Measurements from ENCODE around the gene HACD3. TPM values are rescaled to one million over a fixed set of nuclear protein-coding genes. Genes with fewer than 3 reads are reported as not detected.

Gene HACD3
- total RNA-seq, 1 donor from 2014 or later, result 47.9 TPM

GRCh38 chr15:65621638-65622037, 91.4 kb downstream of the HACD3 start, which contains the start of gene SLC24A1:
Gene SLC24A1, plus strand, starts transcription at chr15:65621938. Its CDS starts 2,143 bp downstream, at chr15:65624081.
- TF ChIP-seq, protein P1, sequence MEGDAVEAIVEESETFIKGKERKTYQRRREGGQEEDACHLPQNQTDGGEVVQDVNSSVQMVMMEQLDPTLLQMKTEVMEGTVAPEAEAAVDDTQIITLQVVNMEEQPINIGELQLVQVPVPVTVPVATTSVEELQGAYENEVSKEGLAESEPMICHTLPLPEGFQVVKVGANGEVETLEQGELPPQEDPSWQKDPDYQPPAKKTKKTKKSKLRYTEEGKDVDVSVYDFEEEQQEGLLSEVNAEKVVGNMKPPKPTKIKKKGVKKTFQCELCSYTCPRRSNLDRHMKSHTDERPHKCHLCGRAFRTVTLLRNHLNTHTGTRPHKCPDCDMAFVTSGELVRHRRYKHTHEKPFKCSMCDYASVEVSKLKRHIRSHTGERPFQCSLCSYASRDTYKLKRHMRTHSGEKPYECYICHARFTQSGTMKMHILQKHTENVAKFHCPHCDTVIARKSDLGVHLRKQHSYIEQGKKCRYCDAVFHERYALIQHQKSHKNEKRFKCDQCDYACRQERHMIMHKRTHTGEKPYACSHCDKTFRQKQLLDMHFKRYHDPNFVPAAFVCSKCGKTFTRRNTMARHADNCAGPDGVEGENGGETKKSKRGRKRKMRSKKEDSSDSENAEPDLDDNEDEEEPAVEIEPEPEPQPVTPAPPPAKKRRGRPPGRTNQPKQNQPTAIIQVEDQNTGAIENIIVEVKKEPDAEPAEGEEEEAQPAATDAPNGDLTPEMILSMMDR (IDR thresholded peaks at IDR 0.05), result no peak
- Histone ChIP-seq H3K36me3 (peaks cover 19% of the 10 kb centered on the region), H3K4me1 (no peaks in the 10 kb centered on the region), H3K27ac (no peak within 1 kb of the TSS), H3K4me3 (no peak within 1 kb of the TSS), H3K9me3 (no peaks in the 10 kb centered on the region), H3K27me3 (ENCODE audit: low read depth) (no peaks in the 10 kb centered on the region)
- DNase-seq (no peak), ATAC-seq (no peak)
- intact Hi-C loops (cut with DNase I), result no loop called here

- ATAC-seq (no peak), DNase-seq (no peak)
- intact Hi-C loops (cut with DNase I), result no loop called here
- H3K36me3 ChIP-seq, result peaks cover 19% of the 10 kb centered on the region
- H3K4me3 ChIP-seq, result no peak overlapping the region
- no peaks in the 10 kb centered on the region for H3K4me1 ChIP-seq
- no peak overlapping the region for H3K27ac ChIP-seq
- TF ChIP-seq, protein P1 (IDR thresholded peaks at IDR 0.05), result no peak
- no peaks in the 10 kb centered on the region for H3K27me3 ChIP-seq (ENCODE audit: low read depth)
- no peaks in the 10 kb centered on the region for H3K9me3 ChIP-seq
Observed at GRCh38 chr15:65623103-65623502, 92.8 kb downstream of the HACD3 start.

GRCh38 chr15:65626856-65627255, 96.6 kb downstream of the HACD3 start:
- intact Hi-C loops (cut with DNase I), result no loop called here
- no peak for DNase-seq
- Histone ChIP-seq H3K4me3 (no peak overlapping the region), H3K9me3 (no peaks in the 10 kb centered on the region), H3K27ac (no peak overlapping the region), H3K27me3 (ENCODE audit: low read depth) (no peaks in the 10 kb centered on the region), H3K36me3 (peaks cover 19% of the 10 kb centered on the region), H3K4me1 (no peaks in the 10 kb centered on the region)
- no peak for ATAC-seq
- TF ChIP-seq, protein P1 (IDR thresholded peaks at IDR 0.05), result no peak

Other genes with a start within 250 kb of the HACD3 start
- gene PARP16, start 243.6 kb upstream of the HACD3 start, total RNA-seq, result 8.8 TPM
- gene RNU5A-1, start 234.4 kb upstream of the HACD3 start, total RNA-seq, result not detected
- gene RNU5B-1, start 225.8 kb upstream of the HACD3 start, total RNA-seq, result 47.6 TPM
- gene IGDCC3, start 152.5 kb upstream of the HACD3 start, total RNA-seq, result not detected
- 3.6 TPM for gene IGDCC4, start 107.5 kb upstream of the HACD3 start, total RNA-seq
- 32.8 TPM for gene DPP8, start 12.8 kb upstream of the HACD3 start, total RNA-seq
- gene INTS14, start 80.7 kb downstream of the HACD3 start, total RNA-seq, result 27.1 TPM
- gene SLC24A1, start 91.5 kb downstream of the HACD3 start, total RNA-seq, result 11.4 TPM